Erythroblast (primary cell): ENCODE measurements around the gene NACA2.

Experiments used
- GATA1 ChIP-seq: IDR thresholded peaks from 2 replicates; pipeline ENCODE4 v1.6.1; 2011; ENCODE audit warnings: low read depth, mild to moderate bottlenecking, control low read depth, low read length, moderate library complexity
- POLR2A ChIP-seq: IDR thresholded peaks from 2 replicates; pipeline ENCODE4 v1.6.1; 2011; ENCODE audit warnings: mild to moderate bottlenecking, low read length

DNA sequence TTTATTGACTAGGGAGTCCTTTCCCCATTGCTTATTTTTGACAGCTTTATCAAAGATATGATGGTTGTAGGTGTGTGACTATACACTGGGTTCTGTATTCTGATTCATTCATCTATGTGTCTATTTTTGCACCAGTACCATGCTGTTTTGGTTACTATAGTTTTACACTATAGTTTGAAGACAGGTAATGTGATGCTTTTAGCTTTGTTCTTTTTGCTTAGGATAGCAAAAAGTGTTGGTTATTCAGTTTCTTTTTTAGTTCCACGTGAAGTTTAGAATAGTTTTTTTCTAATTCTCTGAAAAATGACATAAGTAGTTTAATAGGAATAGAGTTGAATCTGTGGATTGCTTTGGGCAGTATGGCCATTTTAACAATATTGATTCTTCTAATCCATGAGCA is 50.1 kb downstream of the NACA2 start:
- TF ChIP-seq POLR2A (no peak), GATA1 (no peak)
